ENCODE data around the gene COL13A1.

COL13A1 gene

GRCh38 chr10:69844698-69845097 lies 43.0 kb downstream of the COL13A1 start:
- Histone ChIP-seq H3K27ac (no peak overlapping the region), H3K27me3 (no peaks in the 10 kb centered on the region), H3K9me3 (no peaks in the 10 kb centered on the region), H3K4me3 (no peak overlapping the region), H3K4me1 (peaks cover 0 to 18% (median 15%) of the 10 kb centered on the region in 4 donors), H3K36me3 (no peaks in the 10 kb centered on the region)
- no peak for TF ChIP-seq CTCF (IDR thresholded peaks at IDR 0.05)
- intact Hi-C loops (cut with DNase I; ENCODE audit: low total_unique reads), result no loop called here
- DNase-seq, result no peak

- Histone ChIP-seq H3K27me3 (no peaks in the 10 kb centered on the region), H3K27ac (no peak overlapping the region), H3K4me1 (peaks cover 0 to 14% (median 12%) of the 10 kb centered on the region in 4 donors), H3K36me3 (no peaks in the 10 kb centered on the region), H3K4me3 (no peak overlapping the region), H3K9me3 (no peaks in the 10 kb centered on the region)
- intact Hi-C loops (cut with DNase I; ENCODE audit: low total_unique reads), result no loop called here
- peak in 1 of 2 donors; percentile 73 for DNase-seq
- TF ChIP-seq CTCF (IDR thresholded peaks at IDR 0.05), result no peak
Measured at GRCh38 chr10:69845574-69846292, 44.0 kb downstream of the COL13A1 start.

- no peaks in the 10 kb centered on the region for H3K27me3 ChIP-seq
- H3K4me3 ChIP-seq, result no peak overlapping the region
- intact Hi-C loops (cut with DNase I; ENCODE audit: low total_unique reads), result no loop called here
- H3K9me3 ChIP-seq, result no peaks in the 10 kb centered on the region
- no peak for TF ChIP-seq CTCF (IDR thresholded peaks at IDR 0.05)
- no peak overlapping the region for H3K27ac ChIP-seq
- H3K36me3 ChIP-seq, result no peaks in the 10 kb centered on the region
- H3K4me1 ChIP-seq, result peaks cover 0 to 14% (median 11%) of the 10 kb centered on the region in 4 donors
- DNase-seq, result no peak
Measured at GRCh38 chr10:69846293-69846921, 44.7 kb downstream of the COL13A1 start.

GRCh38 chr10:69847458-69847857 lies 45.8 kb downstream of the COL13A1 start:
- peaks cover 0 to 14% (median 11%) of the 10 kb centered on the region in 4 donors for H3K4me1 ChIP-seq
- H3K4me3 ChIP-seq, result no peak overlapping the region
- H3K27me3 ChIP-seq, result no peaks in the 10 kb centered on the region
- no peak overlapping the region for H3K27ac ChIP-seq
- no peak for TF ChIP-seq CTCF (IDR thresholded peaks at IDR 0.05)
- H3K36me3 ChIP-seq, result no peaks in the 10 kb centered on the region
- H3K9me3 ChIP-seq, result no peaks in the 10 kb centered on the region
- DNase-seq, result no peak
- intact Hi-C loops (cut with DNase I; ENCODE audit: low total_unique reads), result no loop called here

GRCh38 chr10:69847883-69848282 lies 46.2 kb downstream of the COL13A1 start:
- no peaks in the 10 kb centered on the region for H3K9me3 ChIP-seq
- H3K27ac ChIP-seq, result no peak overlapping the region
- no peak for TF ChIP-seq CTCF (IDR thresholded peaks at IDR 0.05)
- intact Hi-C loops (cut with DNase I; ENCODE audit: low total_unique reads), result no loop called here
- no peaks in the 10 kb centered on the region for H3K36me3 ChIP-seq
- DNase-seq, result no peak
- H3K4me1 ChIP-seq, result peaks cover 0 to 14% (median 11%) of the 10 kb centered on the region in 4 donors
- no peak overlapping the region for H3K4me3 ChIP-seq
- no peaks in the 10 kb centered on the region for H3K27me3 ChIP-seq

Data from tibial artery (tissue), 4 donors.